ENCODE results near the gene RAB11B. TPM values are rescaled to one million over a fixed set of nuclear protein-coding genes. Genes with fewer than 3 reads are reported as not detected.
A peak's percentile ranks its signal among the peaks of the same experiment; 100 is the strongest.

Gene RAB11B
- total RNA-seq, 1 experiment from 2014 or later = 135 TPM

DNA sequence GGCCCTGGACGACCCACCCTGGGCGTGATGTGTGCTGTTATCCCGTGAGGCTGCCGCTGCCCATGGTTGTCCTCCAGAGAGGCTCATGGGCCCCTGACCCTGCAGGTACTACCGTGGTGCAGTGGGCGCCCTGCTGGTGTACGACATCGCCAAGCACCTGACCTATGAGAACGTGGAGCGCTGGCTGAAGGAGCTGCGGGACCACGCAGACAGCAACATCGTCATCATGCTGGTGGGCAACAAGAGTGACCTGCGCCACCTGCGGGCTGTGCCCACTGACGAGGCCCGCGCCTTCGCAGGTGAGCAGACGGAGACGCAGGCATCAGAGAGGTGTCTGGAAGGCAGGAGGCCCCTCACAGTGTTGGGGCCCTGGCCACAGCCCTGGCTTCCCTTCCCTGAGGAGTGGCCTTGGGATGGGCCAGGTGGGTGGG, 11.8 kb downstream of the RAB11B start:
- ATAC-seq (no peak), DNase-seq (ENCODE audit: low read depth, low spot score) (no peak)
- in situ Hi-C loops (cut with HindIII; ENCODE audit: low pct_unique_long_range_greater_than_20kb, low sequenced_read_pairs) (no loop called here), intact Hi-C loops (cut with micrococcal nuclease; ENCODE audit: unreplicated experiment) (no loop called here)
- POLR2A ChIA-PET = no interaction called here
- Histone ChIP-seq H3K9me3 (ENCODE audit: control insufficient read depth, insufficient read depth, low read depth, low read length) (no peaks in the 10 kb centered on the region), H3K36me3 (ENCODE audit: control insufficient read depth, insufficient read depth, low read length) (peaks cover 2% of the 10 kb centered on the region; the same call in 1 of the 2 replicates), H3K4me1 (ENCODE audit: control insufficient read depth, insufficient read depth, low read length) (peaks cover 16% of the 10 kb centered on the region), H3K4me3 (ENCODE audit: low read depth in 2 of 2, low read length in 2 of 2) (no peak overlapping the region), H3K27me3 (ENCODE audit: control insufficient read depth, insufficient read depth, low read length) (no peaks in the 10 kb centered on the region), H3K27ac (ENCODE audit: low read length) (no peak overlapping the region)
- BruUV-seq (replicated peaks) = no TSS peak
- CTCF ChIA-PET = no interaction called here
- TF ChIP-seq TCF7L2 (IDR thresholded peaks at IDR 0.05; ENCODE audit: low read depth, low read length) (no peak), POLR2AphosphoS5 (IDR thresholded peaks at IDR 0.05; ENCODE audit: low read depth, low read length) (no peak), SIN3A (IDR thresholded peaks at IDR 0.05; ENCODE audit: borderline replicate concordance, insufficient read depth, low read depth, low read length) (no peak)
- TF ChIP-seq, protein P1, sequence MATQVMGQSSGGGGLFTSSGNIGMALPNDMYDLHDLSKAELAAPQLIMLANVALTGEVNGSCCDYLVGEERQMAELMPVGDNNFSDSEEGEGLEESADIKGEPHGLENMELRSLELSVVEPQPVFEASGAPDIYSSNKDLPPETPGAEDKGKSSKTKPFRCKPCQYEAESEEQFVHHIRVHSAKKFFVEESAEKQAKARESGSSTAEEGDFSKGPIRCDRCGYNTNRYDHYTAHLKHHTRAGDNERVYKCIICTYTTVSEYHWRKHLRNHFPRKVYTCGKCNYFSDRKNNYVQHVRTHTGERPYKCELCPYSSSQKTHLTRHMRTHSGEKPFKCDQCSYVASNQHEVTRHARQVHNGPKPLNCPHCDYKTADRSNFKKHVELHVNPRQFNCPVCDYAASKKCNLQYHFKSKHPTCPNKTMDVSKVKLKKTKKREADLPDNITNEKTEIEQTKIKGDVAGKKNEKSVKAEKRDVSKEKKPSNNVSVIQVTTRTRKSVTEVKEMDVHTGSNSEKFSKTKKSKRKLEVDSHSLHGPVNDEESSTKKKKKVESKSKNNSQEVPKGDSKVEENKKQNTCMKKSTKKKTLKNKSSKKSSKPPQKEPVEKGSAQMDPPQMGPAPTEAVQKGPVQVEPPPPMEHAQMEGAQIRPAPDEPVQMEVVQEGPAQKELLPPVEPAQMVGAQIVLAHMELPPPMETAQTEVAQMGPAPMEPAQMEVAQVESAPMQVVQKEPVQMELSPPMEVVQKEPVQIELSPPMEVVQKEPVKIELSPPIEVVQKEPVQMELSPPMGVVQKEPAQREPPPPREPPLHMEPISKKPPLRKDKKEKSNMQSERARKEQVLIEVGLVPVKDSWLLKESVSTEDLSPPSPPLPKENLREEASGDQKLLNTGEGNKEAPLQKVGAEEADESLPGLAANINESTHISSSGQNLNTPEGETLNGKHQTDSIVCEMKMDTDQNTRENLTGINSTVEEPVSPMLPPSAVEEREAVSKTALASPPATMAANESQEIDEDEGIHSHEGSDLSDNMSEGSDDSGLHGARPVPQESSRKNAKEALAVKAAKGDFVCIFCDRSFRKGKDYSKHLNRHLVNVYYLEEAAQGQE (IDR thresholded peaks at IDR 0.05; ENCODE audit: insufficient read depth in 1 of 2, low read depth in 2 of 2, low read length in 1 of 2) = no peak
- TF ChIP-seq, protein P2, sequence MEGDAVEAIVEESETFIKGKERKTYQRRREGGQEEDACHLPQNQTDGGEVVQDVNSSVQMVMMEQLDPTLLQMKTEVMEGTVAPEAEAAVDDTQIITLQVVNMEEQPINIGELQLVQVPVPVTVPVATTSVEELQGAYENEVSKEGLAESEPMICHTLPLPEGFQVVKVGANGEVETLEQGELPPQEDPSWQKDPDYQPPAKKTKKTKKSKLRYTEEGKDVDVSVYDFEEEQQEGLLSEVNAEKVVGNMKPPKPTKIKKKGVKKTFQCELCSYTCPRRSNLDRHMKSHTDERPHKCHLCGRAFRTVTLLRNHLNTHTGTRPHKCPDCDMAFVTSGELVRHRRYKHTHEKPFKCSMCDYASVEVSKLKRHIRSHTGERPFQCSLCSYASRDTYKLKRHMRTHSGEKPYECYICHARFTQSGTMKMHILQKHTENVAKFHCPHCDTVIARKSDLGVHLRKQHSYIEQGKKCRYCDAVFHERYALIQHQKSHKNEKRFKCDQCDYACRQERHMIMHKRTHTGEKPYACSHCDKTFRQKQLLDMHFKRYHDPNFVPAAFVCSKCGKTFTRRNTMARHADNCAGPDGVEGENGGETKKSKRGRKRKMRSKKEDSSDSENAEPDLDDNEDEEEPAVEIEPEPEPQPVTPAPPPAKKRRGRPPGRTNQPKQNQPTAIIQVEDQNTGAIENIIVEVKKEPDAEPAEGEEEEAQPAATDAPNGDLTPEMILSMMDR (IDR thresholded peaks at IDR 0.05) = no peak

DNA sequence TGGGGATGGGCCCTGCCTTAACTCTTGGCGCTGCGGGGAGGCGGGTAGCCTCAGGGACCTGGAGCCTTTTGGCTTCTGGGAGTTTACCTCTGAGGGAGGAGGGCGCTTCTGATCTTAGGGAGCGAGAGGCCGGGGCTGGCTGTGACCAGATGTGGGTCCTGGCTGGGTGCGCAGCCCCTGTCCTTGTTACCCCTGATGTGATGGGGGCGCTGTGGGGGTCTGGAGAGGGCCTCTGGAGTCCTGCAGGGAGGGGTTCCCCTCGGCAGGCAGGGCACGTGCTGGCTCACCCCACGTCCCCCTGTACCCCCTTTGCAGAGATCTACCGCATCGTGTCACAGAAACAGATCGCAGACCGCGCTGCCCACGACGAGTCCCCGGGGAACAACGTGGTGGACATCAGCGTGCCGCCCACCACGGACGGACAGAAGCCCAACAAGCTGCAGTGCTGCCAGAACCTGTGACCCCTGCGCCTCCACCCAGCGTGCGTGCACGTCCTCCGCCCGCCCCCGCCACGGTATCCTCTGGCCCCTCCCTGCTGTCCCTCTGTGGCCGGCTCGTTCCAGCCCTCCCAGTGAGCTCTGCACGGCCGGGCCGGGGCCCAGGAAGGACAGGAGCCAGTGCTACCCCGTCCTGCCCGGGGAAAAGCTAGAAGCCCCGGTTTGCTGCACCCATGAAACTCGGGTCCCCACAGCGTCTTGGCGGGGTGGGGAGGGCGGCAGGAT, 13.1 kb downstream of the RAB11B start:
- intact Hi-C loops (cut with micrococcal nuclease; ENCODE audit: unreplicated experiment) = no loop called here
- no peak for DNase-seq (ENCODE audit: low read depth, low spot score)
- H3K4me3 ChIP-seq (ENCODE audit: low read depth in 2 of 2, low read length in 2 of 2) = no peak overlapping the region
- no peaks in the 10 kb centered on the region for H3K27me3 ChIP-seq (ENCODE audit: control insufficient read depth, insufficient read depth, low read length)
- H3K4me1 ChIP-seq (ENCODE audit: control insufficient read depth, insufficient read depth, low read length) = peaks cover 4% of the 10 kb centered on the region
- in situ Hi-C loops (cut with HindIII; ENCODE audit: low pct_unique_long_range_greater_than_20kb, low sequenced_read_pairs) = no loop called here
- ATAC-seq = no peak
- peaks cover 2% of the 10 kb centered on the region; the same call in 1 of the 2 replicates for H3K36me3 ChIP-seq (ENCODE audit: control insufficient read depth, insufficient read depth, low read length)
- TSS peak; percentile 69 for BruUV-seq (replicated peaks)
- no peak overlapping the region for H3K27ac ChIP-seq (ENCODE audit: low read length)
- H3K9me3 ChIP-seq (ENCODE audit: control insufficient read depth, insufficient read depth, low read depth, low read length) = no peaks in the 10 kb centered on the region
- TF ChIP-seq, protein P2 (IDR thresholded peaks at IDR 0.05) = no peak
- TF ChIP-seq SIN3A (IDR thresholded peaks at IDR 0.05; ENCODE audit: borderline replicate concordance, insufficient read depth, low read depth, low read length) (no peak), TCF7L2 (IDR thresholded peaks at IDR 0.05; ENCODE audit: low read depth, low read length) (no peak), POLR2AphosphoS5 (IDR thresholded peaks at IDR 0.05; ENCODE audit: low read depth, low read length) (no peak)
- TF ChIP-seq, protein P1 (IDR thresholded peaks at IDR 0.05; ENCODE audit: insufficient read depth in 1 of 2, low read depth in 2 of 2, low read length in 1 of 2) = no peak
- ChIA-PET POLR2A (no interaction called here), CTCF (no interaction called here)
